Liver (tissue), 9 donors: ENCODE results near the gene MRLN. TPM values are rescaled to one million over a fixed set of nuclear protein-coding genes. Genes with fewer than 3 reads are reported as not detected.

Experiments used
- DNase-seq: peaks from one replicate; pipeline ENCODE4 v3.0.0-alpha.2; 2017; ENCODE audit warnings: low spot score
- H3K27ac ChIP-seq, 2 donors: one replicate each; pipeline ENCODE4 v1.7.0; 2013; ENCODE audit warnings: inconsistent platforms in 2 of 2, low read length in 2 of 2, control low read depth in 1 of 2, low read depth in 1 of 2, mild to moderate bottlenecking in 1 of 2
- H3K27me3 ChIP-seq, 4 donors: one replicate each; pipeline versions ENCODE4 v1.6.1 to v1.7.0; 2013; ENCODE audit warnings: low read length in 3 of 4, inconsistent platforms in 1 of 4, mild to moderate bottlenecking in 1 of 4, moderate library complexity in 1 of 4; ENCODE audit not compliant: control insufficient read depth in 4 of 4, insufficient read depth in 4 of 4
- H3K36me3 ChIP-seq, 4 donors: one replicate each; pipeline versions ENCODE4 v1.6.1 to v1.7.0; 2013; ENCODE audit warnings: low read length in 3 of 4, mild to moderate bottlenecking in 3 of 4, low read depth in 1 of 4, moderate library complexity in 1 of 4; ENCODE audit not compliant: control insufficient read depth in 4 of 4, insufficient read depth in 3 of 4
- H3K4me1 ChIP-seq, 4 donors: one replicate each; pipeline versions ENCODE4 v1.6.1 to v1.7.0; 2013; ENCODE audit warnings: low read length in 3 of 4, mild to moderate bottlenecking in 3 of 4, moderate library complexity in 1 of 4; ENCODE audit not compliant: control insufficient read depth in 4 of 4, insufficient read depth in 4 of 4
- H3K4me3 ChIP-seq, 3 donors: one replicate each; pipeline versions ENCODE4 v1.6.1 to v1.7.0; 2013; ENCODE audit warnings: low read length in 3 of 3, control low read depth in 1 of 3, low read depth in 1 of 3, mild to moderate bottlenecking in 1 of 3
- H3K9ac ChIP-seq, 2 donors: one replicate each; pipeline ENCODE4 v1.7.0; 2013; ENCODE audit warnings: low read length in 2 of 2, mild to moderate bottlenecking in 2 of 2, moderate library complexity in 2 of 2, control low read depth in 1 of 2, low read depth in 1 of 2
- H3K9me3 ChIP-seq, 4 donors: one replicate each; pipeline versions ENCODE4 v1.6.1 to v1.7.0; 2013; ENCODE audit warnings: low read length in 3 of 4; ENCODE audit not compliant: control insufficient read depth in 4 of 4
- CTCF ChIP-seq: fragments of 150-350 bp; IDR thresholded peaks from 2 replicates; pipeline ENCODE4 v1.5.1; 2017; ENCODE audit warnings: improper control_type of control experiment, low read depth, low read length; ENCODE audit not compliant: missing input control
- FOXA1 ChIP-seq: IDR thresholded peaks from 2 replicates; pipeline ENCODE4 v1.6.1; 2016; ENCODE audit warnings: antibody characterized with exemption
- GABPA ChIP-seq, 2 donors: IDR thresholded peaks in 1 of 2; conservative IDR thresholded peaks in 1 of 2; 2 replicates each; pipeline ENCODE4 v1.6.1; 2016; ENCODE audit warnings: antibody characterized with exemption in 2 of 2, mild to moderate bottlenecking in 1 of 2, moderate library complexity in 1 of 2
- HNF4A ChIP-seq, 2 donors: conservative IDR thresholded peaks; 2 replicates each; pipeline ENCODE4 v1.6.1; 2016; ENCODE audit warnings: antibody characterized with exemption in 2 of 2, mild to moderate bottlenecking in 2 of 2
- HNF4G ChIP-seq: IDR thresholded peaks from 2 replicates; pipeline ENCODE4 v1.6.1; 2016; ENCODE audit warnings: antibody characterized with exemption
- JUND ChIP-seq, 2 donors: IDR thresholded peaks; 2 replicates each; pipeline ENCODE4 v1.6.1; 2016; ENCODE audit warnings: antibody characterized with exemption in 2 of 2
- MAX ChIP-seq: IDR thresholded peaks from 2 replicates; pipeline ENCODE4 v1.6.1; 2016; ENCODE audit warnings: antibody characterized with exemption
- NR2F2 ChIP-seq: IDR thresholded peaks from 2 replicates; pipeline ENCODE4 v1.6.1; 2016; ENCODE audit warnings: antibody characterized with exemption
- RAD21 ChIP-seq, 2 donors: IDR thresholded peaks; 2 replicates each; pipeline ENCODE4 v1.6.1; 2016; ENCODE audit warnings: antibody characterized with exemption in 2 of 2, mild to moderate bottlenecking in 2 of 2
- ZBTB33 ChIP-seq: IDR thresholded peaks from 2 replicates; pipeline ENCODE4 v1.6.1; 2016; ENCODE audit warnings: antibody characterized with exemption
- WGBS: extraction: QIAGEN DNeasy Blood & Tissue Kit; methylation state at CpG from one replicate; pipeline ENCODE4 v1.1.7; 2013; 5-methylcytosine and 5-hydroxymethylcytosine counted together
- polyA plus RNA-seq, 2 donors: library from polyadenylated mRNA; stranded (reverse) in 1 of 2; unstranded in 1 of 2; fragments of 200-250 nt in 1 of 2; fragments of >200 nt in 1 of 2; fragmentation: Nextera tagmentation in 1 of 2; extraction: Ambion mirVana in 1 of 2; gene quantifications; one replicate each; pipeline versions ENCODE4 v1.2.1 to v1.2.3, GENCODE V29; 2013 to 2015
- total RNA-seq, 2 donors: library from RNA; depleted of rRNA; stranded (reverse); fragments of >200 nt; gene quantifications; one replicate each; pipeline ENCODE4 v1.2.3, GENCODE V29; 2014
- donor health status: healthy.
- donor health status: healthy.
- donor health status: healthy.
- donor health status: healthy.
- donor health status: healthy.

MRLN gene
- total and polyA plus RNA-seq, 4 donors, result not detected

GRCh38 chr10:59709395-59710125, 43.7 kb downstream of the MRLN start, which contains the start of gene SLC16A9:
Gene SLC16A9 (minus strand): TSS chr10:59709850. CDS start chr10:59684291, 25,559 bp downstream.
- Histone ChIP-seq H3K36me3 (no peaks in the 10 kb centered on the region), H3K4me3 (peak within 1 kb of the TSS in 2 of 3 donors; percentile 24 to 54), H3K4me1 (peaks cover 8 to 20% (median 14%) of the 10 kb centered on the region in 4 donors), H3K9me3 (no peaks in the 10 kb centered on the region), H3K9ac (no peak within 1 kb of the TSS), H3K27ac (no peak within 1 kb of the TSS), H3K27me3 (peaks cover 2 to 15% (median 7%) of the 10 kb centered on the region in 4 donors)
- WGBS, result 1% methylated on average over 68 of the region's 68 CpGs
- TF ChIP-seq ZBTB33 (no peak), CTCF (no peak), HNF4A (conservative IDR thresholded peaks at IDR 0.05) (no peak), HNF4G (no peak), NR2F2 (no peak), GABPA (IDR thresholded peaks at IDR 0.05 in 1 of 2, conservative IDR thresholded peaks at IDR 0.05 in 1 of 2) (no peak), RAD21 (IDR thresholded peaks at IDR 0.05) (no peak)
- peak; percentile 66 for DNase-seq

- WGBS, result 3% methylated on average over 42 of the region's 42 CpGs
- Histone ChIP-seq H3K9me3 (no peaks in the 10 kb centered on the region), H3K36me3 (no peaks in the 10 kb centered on the region), H3K9ac (no peak overlapping the region), H3K4me3 (peak overlapping the region in 2 of 3 donors; percentile 24 to 54), H3K4me1 (peaks cover 8 to 20% (median 14%) of the 10 kb centered on the region in 4 donors), H3K27ac (no peak overlapping the region), H3K27me3 (peaks cover 2 to 15% (median 7%) of the 10 kb centered on the region in 4 donors)
- DNase-seq, result peak; percentile 46
- no peak for TF ChIP-seq JUND (IDR thresholded peaks at IDR 0.05)
- no peak for TF ChIP-seq FOXA1
- TF ChIP-seq NR2F2, result no peak
- TF ChIP-seq MAX, result no peak
Observed at GRCh38 chr10:59708816-59709394, 44.4 kb downstream of the MRLN start.
